Nephron (organoid): ENCODE measurements around the gene CHST6.
"Not testable (repeated sequence)": the region's sequence is repeated elsewhere in the genome, so short reads cannot be mapped to it uniquely, and the experiment has no call there.

ENCODE experiments used
- H3K27ac Mint-ChIP-seq, 3 experiments: 2 replicates each; pipeline ENCODE4 v1.8.0; 2020; ENCODE audit warnings: mixed read lengths in 3 of 3, mild to moderate bottlenecking in 2 of 3, moderate library complexity in 1 of 3
- H3K27me3 Mint-ChIP-seq: 2 replicates; pipeline ENCODE4 v1.8.0; 2021; ENCODE audit warnings: low read depth, mild to moderate bottlenecking, moderate library complexity, mixed read lengths
- H3K36me3 Mint-ChIP-seq: 2 replicates; pipeline ENCODE4 v1.8.0; 2020; ENCODE audit warnings: low read depth, mixed read lengths
- H3K4me1 Mint-ChIP-seq: 2 replicates; pipeline ENCODE4 v1.8.0; 2020; ENCODE audit warnings: mixed read lengths
- H3K4me3 Mint-ChIP-seq, 3 experiments: 2 replicates each; pipeline ENCODE4 v1.8.0; 2020; ENCODE audit warnings: mild to moderate bottlenecking in 3 of 3, mixed read lengths in 3 of 3, moderate library complexity in 2 of 3
- H3K9me3 Mint-ChIP-seq: 2 replicates; pipeline ENCODE4 v1.8.0; 2020; ENCODE audit warnings: mixed read lengths
- CTCF ChIP-seq, 3 experiments: fragments of 200-600 bp; sonication (generic); IDR thresholded peaks; one replicate each; pipeline ENCODE4 v1.5.0; 2021; ENCODE audit warnings: antibody characterized with exemption in 3 of 3; ENCODE audit not compliant: unreplicated experiment in 3 of 3

CHST6 gene

GRCh38 chr16:75529056-75529905 is 34.0 kb upstream of the CHST6 start:
- no peaks in the 10 kb centered on the region for H3K9me3 Mint-ChIP-seq
- TF ChIP-seq CTCF (IDR thresholded peaks at IDR 0.05; ENCODE audit: unreplicated experiment in 3 of 3): no peak
- H3K27ac Mint-ChIP-seq: no peak overlapping the region
- H3K36me3 Mint-ChIP-seq: no peaks in the 10 kb centered on the region
- no peaks in the 10 kb centered on the region for H3K27me3 Mint-ChIP-seq
- H3K4me3 Mint-ChIP-seq: no peak overlapping the region
- no peaks in the 10 kb centered on the region for H3K4me1 Mint-ChIP-seq

DNA sequence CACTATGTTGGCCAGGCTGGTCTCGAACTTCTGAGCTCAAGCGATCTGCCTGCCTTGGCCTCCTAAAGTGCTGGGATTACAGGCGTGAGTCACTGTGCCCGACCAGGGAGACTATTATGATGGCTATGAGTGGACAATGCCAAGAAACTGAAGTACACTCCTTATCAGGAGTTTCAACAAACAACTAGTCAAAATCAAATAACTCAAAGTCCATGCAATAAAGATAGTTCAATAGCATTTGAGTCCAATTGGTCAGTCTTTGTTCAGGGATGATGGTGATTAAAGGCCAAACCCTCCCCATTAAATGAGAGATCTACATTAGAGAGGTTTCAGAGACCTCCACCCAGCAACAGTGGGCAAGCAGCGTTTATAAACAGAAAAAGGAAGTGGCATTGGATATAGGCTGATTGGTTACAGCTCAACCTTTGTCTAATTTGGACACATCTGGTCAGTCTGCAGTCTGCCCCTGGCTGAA is 32.6 kb upstream of the CHST6 start:
- no peak for TF ChIP-seq CTCF (IDR thresholded peaks at IDR 0.05; ENCODE audit: unreplicated experiment in 3 of 3)
- no peaks in the 10 kb centered on the region for H3K36me3 Mint-ChIP-seq
- H3K4me1 Mint-ChIP-seq: no peaks in the 10 kb centered on the region

DNA sequence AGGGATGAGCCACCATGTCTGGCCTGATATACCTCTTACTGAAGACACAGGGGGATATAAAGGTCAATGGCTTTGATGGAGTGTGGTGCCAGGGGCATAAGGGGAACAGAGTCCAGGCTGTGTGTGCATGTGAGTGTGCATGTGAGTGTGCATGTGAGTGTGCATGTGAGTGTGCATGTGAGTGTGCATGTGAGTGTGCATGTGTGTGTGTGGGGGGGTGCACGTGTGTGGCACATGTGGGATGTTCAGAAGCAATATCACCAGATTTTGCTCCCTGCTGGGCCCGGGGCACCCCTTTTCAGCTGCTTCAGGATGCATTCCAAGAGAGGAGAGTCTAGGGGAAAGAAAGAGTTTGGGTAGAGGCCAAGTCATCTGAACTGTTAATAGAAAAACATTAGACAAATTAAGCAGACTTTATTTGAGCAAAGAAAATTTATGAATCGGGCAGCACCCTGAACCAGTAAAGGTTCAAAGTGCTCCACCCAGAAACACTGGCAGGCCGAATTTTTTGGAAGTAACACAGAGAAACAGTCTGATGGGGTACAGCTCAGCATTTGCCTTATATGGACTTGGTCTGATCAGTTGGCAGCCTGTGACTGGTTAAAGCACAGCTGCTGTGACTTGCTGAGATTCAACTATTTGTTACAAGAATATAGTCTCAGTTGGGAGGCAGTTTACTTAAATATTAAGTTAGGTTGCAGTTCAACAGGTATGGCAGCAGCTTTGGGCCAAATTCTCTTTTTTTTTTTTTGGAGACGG is 31.0 kb upstream of the CHST6 start:
- no peaks in the 10 kb centered on the region for H3K36me3 Mint-ChIP-seq
- no peaks in the 10 kb centered on the region for H3K4me1 Mint-ChIP-seq
- H3K27ac Mint-ChIP-seq: no peak overlapping the region
- H3K9me3 Mint-ChIP-seq: no peaks in the 10 kb centered on the region
- TF ChIP-seq CTCF (IDR thresholded peaks at IDR 0.05; ENCODE audit: unreplicated experiment in 3 of 3): no peak
- no peak overlapping the region for H3K4me3 Mint-ChIP-seq
- no peaks in the 10 kb centered on the region for H3K27me3 Mint-ChIP-seq

More for the DNA sequence above, 32.6 kb upstream of the CHST6 start:
- Mint-ChIP-seq H3K9me3 (no peaks in the 10 kb centered on the region), H3K27me3 (no peaks in the 10 kb centered on the region), H3K27ac (no peak overlapping the region), H3K4me3 (no peak overlapping the region)

DNA sequence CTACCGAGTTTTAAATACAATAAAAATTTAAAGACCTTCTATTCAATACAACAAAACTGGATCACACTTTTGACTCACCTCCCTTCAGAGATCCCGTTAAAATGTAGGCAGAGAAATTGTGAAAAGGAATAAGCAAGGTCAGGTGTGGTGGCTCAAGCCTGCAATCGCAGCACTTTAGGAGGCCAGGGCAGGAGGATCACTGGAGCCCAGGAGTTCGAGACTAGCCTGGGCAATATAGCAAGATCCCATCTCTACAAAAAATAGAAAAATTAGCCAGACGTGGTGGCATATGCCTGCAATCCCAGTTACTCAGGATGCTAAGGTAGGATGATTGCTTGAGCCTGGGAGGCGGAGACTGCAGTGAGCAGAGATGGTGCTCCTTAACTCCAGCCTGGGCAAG is 23.9 kb upstream of the CHST6 start:
- H3K9me3 Mint-ChIP-seq: no peaks in the 10 kb centered on the region
- TF ChIP-seq CTCF (IDR thresholded peaks at IDR 0.05; ENCODE audit: unreplicated experiment in 3 of 3): no peak
- H3K36me3 Mint-ChIP-seq: no peaks in the 10 kb centered on the region
- peaks cover 12% of the 10 kb centered on the region for H3K4me1 Mint-ChIP-seq
- peaks cover 4% of the 10 kb centered on the region for H3K27me3 Mint-ChIP-seq
- H3K4me3 Mint-ChIP-seq: no peak overlapping the region
- H3K27ac Mint-ChIP-seq: no peak overlapping the region

GRCh38 chr16:75516189-75516966 is 21.1 kb upstream of the CHST6 start:
- H3K27me3 Mint-ChIP-seq, H3K9me3 Mint-ChIP-seq, H3K36me3 Mint-ChIP-seq: not testable (repeated sequence)
- peak overlapping the region; percentile 66 to 94 (median 76) for H3K27ac Mint-ChIP-seq
- peak overlapping the region; percentile 86 to 91 (median 88) for H3K4me3 Mint-ChIP-seq
- H3K4me1 Mint-ChIP-seq: peaks cover 12% of the 10 kb centered on the region

DNA sequence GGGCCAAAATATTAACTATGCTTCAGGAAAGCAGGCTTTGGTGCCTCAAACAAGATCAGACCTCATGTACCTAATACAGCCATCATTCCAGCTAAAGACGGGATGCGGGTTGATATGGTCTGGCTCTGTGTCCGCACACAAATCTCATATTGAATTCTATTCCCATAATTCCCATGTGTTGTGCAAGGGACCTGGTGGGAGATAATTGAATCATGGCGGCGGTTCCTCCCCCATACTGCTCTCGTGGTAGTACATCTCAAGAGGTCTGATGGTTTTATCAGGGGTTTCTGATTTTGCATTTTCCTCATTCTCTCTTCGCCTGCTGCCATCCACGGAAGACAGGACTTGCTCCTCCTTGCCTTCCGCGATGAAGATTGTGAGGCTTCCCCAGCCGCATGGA is 19.1 kb upstream of the CHST6 start:
- Mint-ChIP-seq H3K27ac (no peak overlapping the region), H3K4me3 (peak overlapping the region in 1 of 3 experiments; percentile 81), H3K36me3 (no peaks in the 10 kb centered on the region), H3K9me3 (no peaks in the 10 kb centered on the region), H3K27me3 (peaks cover 8% of the 10 kb centered on the region), H3K4me1 (peaks cover 12% of the 10 kb centered on the region)
- TF ChIP-seq CTCF (IDR thresholded peaks at IDR 0.05; ENCODE audit: unreplicated experiment in 3 of 3): no peak
